COLO829 (cell line): ENCODE results near the gene KIAA1217.

Source experiments
- DNase-seq: peaks from one replicate; pipeline ENCODE4 v3.0.0; 2012; ENCODE audit warnings: low spot score

KIAA1217 gene

DNA sequence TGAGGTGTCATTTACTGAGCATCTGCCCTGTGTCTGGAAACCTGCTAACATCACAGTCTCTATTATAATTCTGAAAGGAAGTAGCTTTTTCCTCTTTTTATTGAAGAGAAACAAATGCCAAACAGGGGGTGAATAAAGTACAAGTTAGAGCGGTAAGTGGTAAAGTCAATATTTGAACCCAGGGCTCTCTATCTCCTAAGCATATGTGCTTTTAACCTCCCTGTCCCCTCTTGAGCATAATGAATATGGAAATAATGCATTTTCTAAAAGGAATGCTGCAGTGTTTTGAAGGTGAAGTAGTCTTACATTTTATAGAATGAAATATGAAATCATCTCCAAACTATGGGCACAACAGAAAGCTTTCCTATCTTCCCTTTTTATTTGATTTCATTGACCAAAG, 196.7 kb downstream of the KIAA1217 start:
- no peak for DNase-seq

DNA sequence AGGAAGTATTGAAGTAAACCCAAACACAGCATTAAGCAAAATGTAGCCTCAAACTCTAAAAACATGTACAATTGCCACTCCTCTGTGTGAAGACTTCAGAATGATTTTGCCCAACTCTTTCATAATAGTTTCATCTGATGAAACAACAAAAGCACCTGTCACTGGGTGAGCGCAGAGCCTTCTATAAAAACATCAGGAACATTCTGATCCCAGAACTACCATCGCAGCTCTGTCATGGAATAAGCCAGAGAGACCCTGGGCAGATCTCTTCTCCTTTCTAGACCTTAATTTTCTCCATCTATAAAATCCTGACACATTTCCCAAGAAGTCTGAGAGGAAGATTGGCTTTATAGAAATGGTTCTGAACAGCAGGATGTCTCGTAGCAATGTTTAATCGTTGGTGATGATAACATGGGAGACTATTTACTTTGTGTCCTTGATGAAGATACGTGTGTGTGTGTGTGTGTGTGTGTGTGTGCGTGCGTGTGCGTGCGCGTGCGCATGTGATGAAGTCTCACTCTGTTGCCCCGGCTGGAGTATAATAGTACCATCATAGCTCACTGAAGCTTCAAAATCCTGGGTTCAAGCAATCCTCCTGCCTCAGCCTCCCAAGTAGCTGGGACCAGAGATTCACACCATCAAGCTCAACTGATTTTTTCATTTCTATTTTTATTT, 198.0 kb downstream of the KIAA1217 start:
- DNase-seq: no peak

DNA sequence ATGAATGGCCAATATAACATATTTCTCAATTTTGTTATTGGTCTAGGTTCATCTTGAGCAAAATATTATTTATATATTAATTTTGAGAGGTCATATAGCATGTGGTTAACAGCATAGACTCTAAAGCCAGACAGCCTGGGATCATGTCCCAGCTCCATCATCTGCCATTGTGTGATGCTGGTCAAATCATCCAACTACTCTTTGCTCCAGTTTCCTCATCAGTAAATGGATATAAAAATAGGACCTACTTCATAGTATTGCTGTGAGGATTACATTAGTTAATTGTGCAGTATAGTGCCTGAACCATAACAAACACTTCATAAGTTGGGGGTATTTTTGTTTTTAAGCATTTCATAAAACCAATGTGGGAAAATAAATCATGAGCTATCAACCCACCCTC, 199.0 kb downstream of the KIAA1217 start:
- no peak for DNase-seq

DNA sequence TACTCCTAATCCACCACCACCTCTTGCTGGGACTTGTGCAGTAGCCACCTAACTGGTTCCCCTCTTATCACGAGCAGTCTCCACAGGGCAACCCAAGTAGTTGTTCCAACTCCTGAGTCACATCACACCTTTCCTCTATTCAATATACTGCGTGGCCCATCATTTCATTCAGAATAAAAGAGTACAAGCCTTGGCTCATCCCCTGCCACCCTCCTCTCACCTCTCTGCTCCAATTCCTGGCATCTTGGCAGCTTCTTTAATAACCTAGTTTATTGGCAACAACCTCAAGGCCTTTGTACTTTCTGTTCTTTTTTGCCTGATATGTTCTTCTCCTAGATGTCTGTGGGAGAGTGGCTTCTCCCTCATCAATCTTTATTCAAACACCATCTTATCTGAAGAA, 199.4 kb downstream of the KIAA1217 start:
- DNase-seq: no peak

DNA sequence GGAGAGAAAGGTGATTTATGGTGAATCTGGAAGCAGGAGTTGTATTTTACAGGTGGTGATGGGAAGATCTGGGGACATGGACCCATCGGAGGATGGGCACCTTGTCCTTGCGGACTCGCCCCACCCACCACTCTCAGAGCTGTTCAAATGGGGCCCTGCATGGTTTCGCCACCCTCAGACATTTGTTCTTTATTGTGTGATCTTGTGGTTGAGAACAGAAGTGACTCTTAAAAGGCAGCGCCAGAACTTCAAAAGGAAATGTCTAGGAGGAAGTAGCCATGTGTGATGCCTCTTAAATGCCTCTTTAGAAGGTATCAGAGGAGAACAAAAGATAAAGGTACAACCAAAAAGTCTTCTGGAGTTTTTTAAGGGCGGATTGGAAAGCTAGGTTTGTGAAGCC, 205.7 kb downstream of the KIAA1217 start:
- DNase-seq: no peak

DNA sequence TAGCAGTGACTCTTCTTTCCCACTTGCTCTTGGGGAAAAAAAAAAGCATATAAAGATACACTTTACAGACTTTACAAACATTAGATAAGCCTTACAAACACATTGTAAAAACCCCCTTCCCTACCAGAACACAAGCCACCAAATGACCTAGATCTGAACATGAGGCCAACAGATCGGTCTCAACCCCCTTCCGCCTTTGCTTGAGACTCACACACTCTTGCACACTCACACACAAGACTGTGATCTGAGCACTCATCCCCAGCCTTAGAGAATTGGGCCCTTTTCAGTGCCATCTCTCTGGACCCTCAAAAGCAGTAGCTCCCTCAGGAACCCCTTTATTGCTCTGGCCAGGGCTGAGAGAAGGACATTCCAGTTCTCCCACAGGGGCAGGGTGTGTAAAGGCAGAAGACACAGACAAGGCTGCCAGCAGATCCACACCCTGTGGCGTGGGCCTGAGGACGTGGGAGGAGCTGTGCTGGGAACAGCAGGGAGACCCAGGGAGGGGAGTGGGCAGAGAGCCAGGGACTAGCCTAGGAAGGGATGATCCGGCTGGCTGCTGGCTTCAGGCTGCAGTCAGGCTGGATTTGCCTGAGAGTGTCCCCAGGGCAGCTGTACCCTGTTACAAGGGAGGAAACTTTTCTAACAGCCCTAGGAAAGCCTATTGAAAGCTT, 206.7 kb downstream of the KIAA1217 start:
- no peak for DNase-seq

DNA sequence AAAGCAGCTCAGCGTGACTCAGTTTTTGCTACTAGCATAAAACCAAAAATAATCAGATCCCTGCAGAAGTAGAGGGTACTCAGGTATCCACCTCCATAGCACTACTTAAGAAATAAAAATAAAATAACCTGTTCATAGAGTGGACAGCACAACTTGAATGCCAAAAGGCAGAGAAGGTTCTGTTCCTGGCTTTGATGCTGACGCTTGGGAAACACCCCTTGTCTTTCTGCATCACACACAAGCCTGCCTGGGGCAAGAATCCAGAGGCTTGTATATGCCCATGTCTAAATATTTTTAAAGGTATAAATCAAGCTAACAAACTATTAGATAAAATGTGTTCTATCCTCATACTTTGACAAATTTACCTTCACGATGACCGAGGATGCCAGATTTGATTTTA, 207.3 kb downstream of the KIAA1217 start:
- DNase-seq: no peak

DNA sequence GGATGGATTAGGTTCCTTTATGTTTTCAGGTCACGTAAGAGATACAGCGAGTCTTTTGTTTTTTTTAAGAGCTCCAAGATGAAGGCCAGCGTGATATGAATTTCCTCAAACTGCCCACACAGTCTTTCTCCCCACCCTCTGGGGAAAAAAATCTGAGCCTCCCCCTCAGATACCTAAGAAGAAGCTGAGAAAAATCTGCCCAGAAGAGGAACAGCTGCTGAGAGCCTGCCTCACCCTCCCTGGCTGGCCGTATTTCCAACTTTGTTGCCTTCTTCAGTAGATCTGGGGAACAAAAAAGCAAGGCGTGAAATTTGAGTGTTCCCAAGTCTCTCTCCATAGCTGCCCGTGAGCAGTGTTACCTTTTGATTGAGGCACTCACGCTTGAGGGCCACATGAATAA, 208.1 kb downstream of the KIAA1217 start:
- no peak for DNase-seq

DNA sequence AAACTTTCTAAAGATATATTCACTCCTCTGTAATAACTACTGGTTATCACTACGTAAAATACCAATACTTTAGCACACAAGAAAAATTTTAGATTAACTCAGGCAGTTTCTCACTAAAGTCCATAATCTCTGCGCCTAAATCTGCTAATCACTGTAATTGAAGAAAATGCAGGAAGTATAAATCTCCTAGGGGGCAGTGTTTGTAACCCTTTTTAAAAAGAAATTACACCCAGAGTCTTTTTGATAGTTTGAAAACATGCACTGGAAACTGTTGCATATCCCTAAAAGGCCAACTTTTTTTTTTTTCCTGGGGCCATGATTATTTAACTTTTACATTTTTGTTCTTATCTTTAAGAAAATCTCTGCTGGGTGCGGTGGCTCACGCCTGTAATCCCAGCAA, 209.6 kb downstream of the KIAA1217 start:
- DNase-seq: no peak

DNA sequence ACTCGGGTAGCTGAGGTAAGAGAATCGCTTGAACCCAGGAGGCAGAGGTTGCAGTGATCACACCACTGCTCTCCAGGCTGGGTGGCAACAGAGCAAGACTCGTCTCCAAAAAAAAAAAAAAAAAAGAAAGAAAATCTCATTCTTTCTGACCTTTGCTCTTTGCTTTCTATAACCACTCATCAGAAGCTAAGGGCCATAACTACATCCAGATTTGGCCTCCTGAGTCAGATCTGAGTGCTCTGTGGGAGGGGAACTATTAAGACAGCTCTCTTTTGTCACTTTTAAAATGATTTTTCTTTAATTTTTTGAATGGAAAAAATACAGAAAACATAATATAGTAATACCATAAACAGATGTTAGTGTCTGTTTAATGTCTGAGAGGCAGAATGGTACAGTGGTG, 210.1 kb downstream of the KIAA1217 start:
- no peak for DNase-seq

DNA sequence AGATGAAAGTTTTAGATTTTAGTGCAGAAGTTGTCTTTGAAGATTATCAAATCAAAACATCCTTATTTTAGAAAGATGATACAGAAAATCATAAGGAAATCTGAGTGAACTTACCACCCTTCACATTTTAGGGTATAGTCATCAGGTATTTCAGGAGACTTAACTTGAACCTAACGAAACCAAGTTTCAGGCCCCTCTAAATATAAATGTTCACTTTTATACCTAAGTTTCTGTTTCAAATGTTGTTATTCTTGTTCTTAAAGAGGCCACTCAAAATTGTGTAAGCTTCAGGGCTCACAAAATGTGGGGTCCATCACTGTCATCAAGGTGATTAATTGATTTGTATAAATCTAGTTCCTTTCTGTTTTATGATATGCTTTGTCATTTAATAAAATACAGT, 216.2 kb downstream of the KIAA1217 start:
- DNase-seq: no peak

DNA sequence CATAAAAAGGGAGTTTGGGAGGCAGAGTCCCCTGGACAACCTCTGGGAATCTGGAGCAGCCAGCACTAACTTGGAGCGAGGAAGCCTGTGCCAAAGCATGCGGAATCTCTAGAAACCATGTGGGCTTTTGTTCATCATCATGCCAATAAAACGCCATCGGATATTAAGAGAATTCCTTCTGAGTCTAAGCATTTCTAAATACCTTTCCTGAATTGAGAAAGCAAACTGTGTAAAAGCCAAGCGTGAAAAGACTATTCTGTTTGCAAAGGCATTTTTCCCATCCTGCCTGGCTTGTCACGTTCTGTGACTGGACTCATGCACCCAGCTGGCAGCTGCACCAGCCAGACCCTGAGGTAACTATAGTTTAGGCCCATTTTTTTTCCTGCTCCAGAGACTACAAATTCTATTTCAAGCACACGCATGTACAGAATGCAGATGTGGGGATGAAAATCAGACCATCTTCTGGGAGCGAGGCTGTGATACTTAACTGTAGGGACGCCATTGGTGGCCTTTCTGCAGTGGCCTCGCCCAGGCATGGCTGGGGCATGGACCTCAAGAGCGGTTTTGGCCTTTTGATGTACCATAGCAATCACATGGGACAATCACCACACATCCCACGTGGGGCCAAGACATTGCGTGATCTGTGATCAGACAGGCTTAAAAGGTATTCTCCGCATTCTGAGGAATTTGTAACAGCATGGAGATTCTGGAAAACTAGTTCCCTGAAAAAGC, 218.9 kb downstream of the KIAA1217 start:
- DNase-seq: no peak

DNA sequence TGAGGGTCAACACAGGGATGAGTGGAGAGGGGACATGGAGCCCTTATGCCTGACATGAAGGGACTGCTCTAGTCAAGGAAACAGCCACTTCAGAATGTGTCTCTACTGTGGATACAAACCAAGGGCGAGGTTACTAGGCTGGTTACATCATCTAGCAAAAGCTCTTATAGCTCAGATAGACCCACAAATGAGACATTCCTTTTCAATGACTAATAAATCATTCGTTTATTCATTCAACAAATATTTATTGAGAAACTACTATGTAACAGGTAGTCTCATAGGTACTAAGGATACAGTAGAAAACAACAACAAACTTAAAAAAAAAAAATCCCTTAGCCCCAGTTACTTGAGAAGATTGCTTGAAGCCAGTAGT, 219.5 kb downstream of the KIAA1217 start:
- no peak for DNase-seq

DNA sequence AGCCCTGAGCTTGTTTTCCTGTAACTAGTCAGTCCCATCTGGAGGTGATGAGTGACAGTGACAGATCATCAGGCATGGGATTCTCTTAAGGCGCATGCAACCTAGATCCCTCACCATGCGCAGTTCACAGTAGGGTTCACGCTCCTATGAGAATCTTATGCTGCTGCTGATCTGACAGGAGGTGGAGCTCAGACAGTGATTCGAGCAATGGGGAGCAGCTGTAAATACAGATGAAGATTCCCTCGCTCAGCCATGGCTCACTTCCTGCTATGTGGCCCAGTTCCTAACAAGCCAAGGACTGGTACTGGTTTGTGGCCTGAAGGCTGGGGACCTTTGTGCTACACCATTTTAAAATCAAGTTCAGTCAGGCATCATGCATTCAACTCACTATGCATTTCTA, 221.7 kb downstream of the KIAA1217 start:
- no peak for DNase-seq

DNA sequence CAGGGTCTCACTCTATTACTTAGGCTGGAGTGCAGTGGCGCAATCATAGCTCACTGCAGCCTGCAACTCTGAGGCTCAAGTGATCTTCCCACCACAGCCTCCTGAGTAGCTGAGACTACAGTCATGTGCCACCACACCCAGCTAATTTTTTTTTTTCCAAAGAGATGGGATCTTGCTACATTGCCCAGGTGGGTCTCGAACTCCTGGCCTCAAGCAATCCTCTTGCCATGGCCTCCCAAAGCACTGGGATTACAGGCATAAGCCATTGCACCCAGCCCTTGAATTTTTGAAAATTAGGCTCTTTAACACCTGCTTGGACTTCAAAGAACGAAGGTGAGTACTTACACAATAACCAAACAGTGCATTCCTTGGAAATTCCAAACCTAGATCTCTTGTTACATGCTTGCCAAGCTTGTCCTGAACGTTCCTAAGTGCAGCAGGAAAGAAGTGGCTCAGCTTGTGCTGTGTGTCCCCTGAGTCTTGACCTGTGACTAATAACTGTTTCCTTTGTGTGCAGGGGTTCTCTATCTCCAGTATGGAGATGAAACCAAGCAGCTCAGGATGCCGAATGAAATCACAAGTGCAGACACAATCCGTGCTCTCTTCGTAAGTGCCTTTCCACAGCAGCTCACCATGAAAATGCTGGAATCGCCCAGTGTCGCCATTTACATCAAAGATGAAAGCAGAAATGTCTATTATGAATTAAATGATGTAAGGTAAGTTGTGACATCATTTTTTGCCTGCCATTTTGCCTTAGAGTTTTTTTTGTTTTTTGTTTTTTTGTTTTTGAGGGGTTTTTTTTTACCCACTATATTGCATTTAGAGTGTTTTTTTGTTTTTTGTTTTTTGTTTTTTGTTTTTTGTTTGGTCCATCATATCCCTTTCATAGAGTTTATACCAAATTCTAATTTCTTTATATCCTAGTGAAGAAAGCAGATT, 223.8 kb downstream of the KIAA1217 start:
- DNase-seq: no peak

DNA sequence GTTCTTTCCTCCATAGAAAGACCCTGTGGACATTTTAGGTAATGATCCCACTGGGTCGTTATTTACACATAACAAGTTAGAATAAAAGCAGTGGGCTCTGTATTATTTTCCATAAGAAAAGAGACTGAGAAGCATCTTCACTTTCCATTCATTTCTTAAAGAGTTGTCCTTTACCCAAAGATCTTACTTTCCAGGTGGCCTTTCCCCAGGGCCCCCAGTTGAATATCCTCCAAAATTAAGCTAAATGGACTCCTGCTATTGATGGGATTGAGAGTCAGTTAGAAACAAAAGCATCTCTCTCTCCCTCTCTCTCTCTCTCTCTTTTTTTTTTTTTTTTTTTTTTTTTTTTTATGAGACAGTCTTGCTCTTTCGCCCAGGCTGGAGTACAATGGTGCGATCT, 224.8 kb downstream of the KIAA1217 start:
- no peak for DNase-seq

DNA sequence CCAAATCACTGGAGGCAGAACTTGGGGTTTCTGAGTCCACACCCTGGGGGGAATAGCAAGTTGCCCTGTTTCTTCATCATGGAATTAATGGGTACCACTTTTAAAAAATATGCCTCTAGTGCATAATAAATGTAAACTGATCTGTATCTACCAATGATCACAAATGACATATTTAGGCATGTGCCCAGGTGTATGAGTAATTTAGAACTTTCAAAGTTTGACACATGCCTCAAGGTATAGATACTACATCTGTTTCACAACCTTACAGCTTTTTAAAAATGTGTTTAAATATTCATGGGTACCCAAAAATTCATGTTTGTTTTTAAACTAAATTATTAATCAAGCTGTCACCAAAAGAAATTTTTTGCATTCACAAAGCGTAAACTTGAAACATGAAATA, 226.0 kb downstream of the KIAA1217 start:
- no peak for DNase-seq

DNA sequence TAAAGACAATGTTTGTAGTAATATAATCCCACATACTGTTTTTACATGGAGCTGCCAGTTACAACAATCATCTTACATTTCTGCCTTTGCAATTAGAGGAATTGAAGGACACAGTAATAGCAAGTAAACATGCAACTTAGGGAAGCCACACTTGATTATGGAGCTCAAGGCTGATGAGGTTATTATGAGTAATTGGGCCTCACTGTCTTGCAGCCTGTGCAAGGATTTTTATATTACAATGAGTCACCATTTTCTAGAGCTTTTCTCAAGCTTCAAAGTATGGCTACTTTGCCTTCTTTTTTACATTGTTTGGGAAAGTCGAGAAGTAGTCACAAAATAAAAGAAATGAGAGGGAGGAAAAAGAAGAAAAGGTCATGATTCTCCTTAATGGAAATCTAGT, 226.4 kb downstream of the KIAA1217 start:
- DNase-seq: no peak

DNA sequence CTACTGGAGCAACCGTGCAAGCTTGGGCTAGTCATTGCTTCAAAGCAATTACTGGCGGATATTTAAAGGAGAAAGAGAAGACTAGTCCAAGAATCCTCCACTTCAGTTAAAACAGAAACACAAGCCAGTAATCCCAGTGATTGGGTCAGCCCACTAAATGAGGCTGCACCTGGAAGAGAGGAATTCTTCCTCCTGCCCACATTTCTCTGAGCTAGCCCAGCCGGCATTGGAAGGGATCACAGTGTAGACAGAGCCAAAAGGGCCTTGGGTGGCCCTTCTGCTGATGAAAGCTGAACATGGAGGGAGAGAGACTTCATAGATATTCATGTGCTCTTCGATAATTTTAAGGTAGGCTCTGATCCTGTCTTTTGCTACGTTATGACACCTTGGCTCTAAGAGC, 228.4 kb downstream of the KIAA1217 start:
- DNase-seq: no peak

DNA sequence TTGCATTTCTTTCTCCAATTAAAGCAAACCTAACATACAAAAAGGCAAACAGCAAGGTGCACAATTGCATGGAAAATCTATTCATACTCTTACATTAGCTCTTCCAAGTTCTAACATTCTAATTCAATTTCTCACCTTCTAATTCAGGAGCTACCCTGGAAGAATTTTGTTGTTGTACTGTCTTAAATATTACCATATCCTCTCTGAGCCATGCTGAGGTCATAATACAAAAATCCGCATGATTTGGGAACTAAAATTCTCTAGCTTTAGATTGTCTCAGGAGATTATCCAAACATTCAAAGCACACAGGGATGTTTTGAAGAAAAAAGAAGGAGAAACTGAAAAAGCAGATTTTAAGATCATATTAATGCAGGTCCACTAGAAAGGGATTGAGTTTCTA, 229.9 kb downstream of the KIAA1217 start:
- DNase-seq: no peak

DNA sequence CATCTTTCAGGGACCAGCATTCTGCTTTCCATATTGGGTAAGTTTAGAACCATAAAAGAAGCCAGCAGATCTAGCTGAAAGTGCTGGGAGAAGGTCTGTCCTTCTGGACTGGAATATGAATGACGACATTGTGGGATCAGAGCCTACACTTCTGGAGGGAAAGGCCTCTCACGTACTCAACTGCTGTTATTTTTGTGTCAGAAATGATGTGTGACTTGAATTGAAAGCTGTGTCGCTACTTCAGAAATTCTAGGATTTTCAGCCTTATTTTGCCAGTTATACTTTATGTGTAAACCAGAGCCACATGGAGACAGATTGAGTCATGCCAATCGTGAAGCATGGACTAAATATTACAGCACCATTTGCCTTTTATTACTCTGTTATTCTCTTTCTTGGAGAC, 231.0 kb downstream of the KIAA1217 start:
- DNase-seq: no peak
